GM12878 (cell line): ENCODE measurements around the gene PPT2. TPM values are rescaled to one million over a fixed set of nuclear protein-coding genes. Genes with fewer than 3 reads are reported as not detected.

Source experiments
- CBX5 ChIP-seq: sonication (generic); IDR thresholded peaks from 2 replicates; pipeline ENCODE4 v1.6.1; 2016; ENCODE audit warnings: low read depth, moderate library complexity, mild to moderate bottlenecking, inconsistent platforms
- CHD1 ChIP-seq: IDR thresholded peaks from 2 replicates; pipeline ENCODE4 v1.6.1; 2012; ENCODE audit warnings: low read depth, low read length, improper control_type of control experiment
- CHD4 ChIP-seq: fragments of 200-600 bp; sonication (generic); IDR thresholded peaks from 2 replicates; pipeline ENCODE4 v1.6.1; 2016; ENCODE audit warnings: mild to moderate bottlenecking
- CTCF ChIP-seq, 3 experiments: IDR thresholded peaks in 2 of 3; conservative IDR thresholded peaks in 1 of 3; 2 replicates each; pipeline ENCODE4 v1.5.1; 2011; ENCODE audit warnings: low read depth in 3 of 3, low read length in 3 of 3, mild to moderate bottlenecking in 3 of 3, control low read depth in 2 of 3, moderate library complexity in 2 of 3, inconsistent platforms in 1 of 3, mixed read lengths in 1 of 3; ENCODE audit not compliant: control insufficient read depth in 2 of 3, insufficient read depth in 1 of 3; ENCODE audit errors: extremely low read depth in 1 of 3
- GATAD2B ChIP-seq: fragments of 450-650 bp; conservative IDR thresholded peaks from 2 replicates; pipeline ENCODE4 v1.6.1; 2017; ENCODE audit warnings: low read depth, mild to moderate bottlenecking, moderate library complexity
- MYB ChIP-seq: fragments of 150-350 bp; IDR thresholded peaks from 2 replicates; pipeline ENCODE4 v1.6.1; 2014; ENCODE audit warnings: mild to moderate bottlenecking, low read depth, low read length, borderline replicate concordance
- PML ChIP-seq: IDR thresholded peaks from 2 replicates; pipeline ENCODE4 v1.6.1; 2012; ENCODE audit warnings: low read length, inconsistent platforms
- RUNX3 ChIP-seq: IDR thresholded peaks from 2 replicates; pipeline ENCODE4 v1.6.1; 2012; ENCODE audit warnings: low read length, inconsistent platforms
- SMAD1 ChIP-seq: fragments of 450-650 bp; IDR thresholded peaks from 2 replicates; pipeline ENCODE4 v1.6.1; 2018; ENCODE audit warnings: mild to moderate bottlenecking, low read depth; ENCODE audit not compliant: partially characterized antibody
- SP1 ChIP-seq: IDR thresholded peaks from one replicate; pipeline ENCODE4 v1.6.1; 2011; ENCODE audit warnings: low read depth, low read length
- SRF ChIP-seq, 2 experiments: IDR thresholded peaks; 2 replicates each; pipeline ENCODE4 v1.6.1; 2011; ENCODE audit warnings: low read depth in 2 of 2, low read length in 2 of 2, mild to moderate bottlenecking in 1 of 2, moderate library complexity in 1 of 2
- TCF7 ChIP-seq: IDR thresholded peaks from 2 replicates; pipeline ENCODE4 v1.6.1; 2014; ENCODE audit warnings: antibody characterized with exemption, borderline replicate concordance
- USF1 ChIP-seq: IDR thresholded peaks from 2 replicates; pipeline ENCODE4 v1.6.1; 2011; ENCODE audit warnings: borderline replicate concordance, low read depth, mild to moderate bottlenecking, moderate library complexity, mixed read lengths, low read length; ENCODE audit not compliant: insufficient read depth; ENCODE audit errors: extremely low read length
- YBX1 ChIP-seq: fragments of 450-650 bp; IDR thresholded peaks from 2 replicates; pipeline ENCODE4 v1.6.1; 2016; ENCODE audit warnings: antibody characterized with exemption
- ZNF622 ChIP-seq: fragments of 450-650 bp; IDR thresholded peaks from 2 replicates; pipeline ENCODE4 v1.6.1; 2017; ENCODE audit warnings: mild to moderate bottlenecking, inconsistent platforms
- polyA plus RNA-seq, 11 experiments: library from polyadenylated mRNA; depleted of rRNA in 4 of 11; unstranded in 6 of 11; stranded (reverse) in 5 of 11; fragments of >200 nt; fragmentation: Nextera tagmentation in 4 of 11; fragmentation: Illumina TruSeq in 1 of 11; extraction: Ambion mirVana in 4 of 11; extraction: Trizol in 1 of 11; gene quantifications; 1 replicate in 1 of 11; 2 replicates in 10 of 11; pipeline versions ENCODE4 v1.2.1 to v1.2.3, GENCODE V29; 2011 to 2016; ENCODE audit warnings: inconsistent platforms in 2 of 11, missing spikeins in 2 of 11, low read depth in 1 of 11
- total RNA-seq, 4 experiments: library from RNA; depleted of rRNA in 3 of 4; stranded (reverse); fragments of >200 nt in 3 of 4; fragmentation: Illumina TruSeq in 1 of 4; extraction: Trizol in 1 of 4; gene quantifications; 2 replicates each; pipeline versions ENCODE4 v1.2.1 to v1.2.3, GENCODE V29; 2013 to 2021
- TF ChIP-seq, protein P1 (sequence below): IDR thresholded peaks from 2 replicates; pipeline ENCODE4 v1.6.1; 2011; ENCODE audit warnings: mild to moderate bottlenecking, low read depth, low read length, moderate library complexity; ENCODE audit not compliant: insufficient replicate concordance
- TF ChIP-seq, protein P2 (sequence below): fragments of 450-650 bp; IDR thresholded peaks from 2 replicates; pipeline ENCODE4 v1.6.1; 2018; ENCODE audit warnings: mild to moderate bottlenecking, low read depth, moderate library complexity; ENCODE audit not compliant: partially characterized antibody
- TF ChIP-seq, protein P3 (sequence below): IDR thresholded peaks from 2 replicates; pipeline ENCODE4 v1.6.1; 2012; ENCODE audit warnings: mild to moderate bottlenecking, low read depth, low read length

Gene PPT2
- total and polyA plus RNA-seq, 10 of the 15 experiments (the other 5 are each of a cell fraction or from before 2014, with no cell fraction given) = 1.3 to 25.5 (median 5.5) TPM

DNA sequence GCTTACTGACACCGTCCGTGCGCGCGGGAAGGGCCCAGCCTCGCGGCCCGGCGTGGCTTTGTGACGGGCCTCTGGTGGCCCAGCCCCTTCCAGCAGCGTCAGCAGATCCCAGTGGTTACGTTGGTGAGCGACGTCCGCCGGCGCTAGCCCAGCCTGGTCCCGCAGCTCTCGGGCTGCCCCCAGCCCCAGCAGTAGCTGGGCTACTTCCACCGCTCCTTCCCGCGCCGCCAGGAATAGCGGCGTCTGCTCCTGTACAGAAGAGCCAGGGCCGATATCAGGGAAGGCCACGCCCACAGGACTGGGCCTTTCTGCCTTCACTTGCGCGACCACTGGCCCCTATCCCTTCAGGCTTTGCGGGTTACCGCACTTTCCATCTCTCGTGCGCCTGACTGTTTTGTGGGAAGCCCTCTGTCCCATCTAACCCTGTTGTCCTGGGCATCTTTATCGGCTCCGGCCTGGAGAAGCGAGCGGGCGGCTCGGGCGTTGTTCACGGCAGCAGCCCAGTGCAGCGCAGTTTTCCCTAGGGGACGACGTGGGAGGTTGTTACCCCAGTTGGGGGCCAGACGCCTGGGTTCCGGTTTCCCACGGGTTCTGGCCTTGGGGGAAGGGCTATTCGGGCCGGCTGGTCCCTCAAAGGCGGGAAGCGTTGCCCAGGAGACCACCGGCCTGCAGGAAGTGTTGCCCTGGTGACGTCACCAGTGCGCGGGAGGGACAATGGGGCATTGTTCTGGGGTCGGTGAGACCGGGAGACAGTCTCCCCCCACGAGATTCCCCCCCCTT lies 42.2 kb downstream of the PPT2 start (continued):
- TF ChIP-seq, protein P1, sequence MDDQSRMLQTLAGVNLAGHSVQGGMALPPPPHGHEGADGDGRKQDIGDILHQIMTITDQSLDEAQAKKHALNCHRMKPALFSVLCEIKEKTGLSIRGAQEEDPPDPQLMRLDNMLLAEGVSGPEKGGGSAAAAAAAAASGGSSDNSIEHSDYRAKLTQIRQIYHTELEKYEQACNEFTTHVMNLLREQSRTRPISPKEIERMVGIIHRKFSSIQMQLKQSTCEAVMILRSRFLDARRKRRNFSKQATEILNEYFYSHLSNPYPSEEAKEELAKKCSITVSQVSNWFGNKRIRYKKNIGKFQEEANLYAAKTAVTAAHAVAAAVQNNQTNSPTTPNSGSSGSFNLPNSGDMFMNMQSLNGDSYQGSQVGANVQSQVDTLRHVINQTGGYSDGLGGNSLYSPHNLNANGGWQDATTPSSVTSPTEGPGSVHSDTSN = peak; percentile 76
- TF ChIP-seq GATAD2B (peak; percentile 97), YBX1 (no peak), SRF (IDR thresholded peaks at IDR 0.05; ENCODE audit: low read depth in 2 of 2, low read length in 2 of 2) (0 out of 4 replicates have a peak, but pooled peaks of 1 of the 2 experiments have one; percentile 39), TCF7 (no peak), CHD1 (no peak), SP1 (peak; percentile 44), CTCF (IDR thresholded peaks at IDR 0.05 in 2 of 3, conservative IDR thresholded peaks at IDR 0.05 in 1 of 3; ENCODE audit: control insufficient read depth in 2 of 3, extremely low read depth in 1 of 3, insufficient read depth in 1 of 3, low read depth in 3 of 3, low read length in 3 of 3) (no peak), PML (no peak), RUNX3 (no peak), CBX5 (no peak), USF1 (no peak), MYB (no peak; the same call in 1 of the 2 replicates), ZNF622 (no peak), SMAD1 (peak; percentile 93), CHD4 (no peak)
- TF ChIP-seq, protein P2, sequence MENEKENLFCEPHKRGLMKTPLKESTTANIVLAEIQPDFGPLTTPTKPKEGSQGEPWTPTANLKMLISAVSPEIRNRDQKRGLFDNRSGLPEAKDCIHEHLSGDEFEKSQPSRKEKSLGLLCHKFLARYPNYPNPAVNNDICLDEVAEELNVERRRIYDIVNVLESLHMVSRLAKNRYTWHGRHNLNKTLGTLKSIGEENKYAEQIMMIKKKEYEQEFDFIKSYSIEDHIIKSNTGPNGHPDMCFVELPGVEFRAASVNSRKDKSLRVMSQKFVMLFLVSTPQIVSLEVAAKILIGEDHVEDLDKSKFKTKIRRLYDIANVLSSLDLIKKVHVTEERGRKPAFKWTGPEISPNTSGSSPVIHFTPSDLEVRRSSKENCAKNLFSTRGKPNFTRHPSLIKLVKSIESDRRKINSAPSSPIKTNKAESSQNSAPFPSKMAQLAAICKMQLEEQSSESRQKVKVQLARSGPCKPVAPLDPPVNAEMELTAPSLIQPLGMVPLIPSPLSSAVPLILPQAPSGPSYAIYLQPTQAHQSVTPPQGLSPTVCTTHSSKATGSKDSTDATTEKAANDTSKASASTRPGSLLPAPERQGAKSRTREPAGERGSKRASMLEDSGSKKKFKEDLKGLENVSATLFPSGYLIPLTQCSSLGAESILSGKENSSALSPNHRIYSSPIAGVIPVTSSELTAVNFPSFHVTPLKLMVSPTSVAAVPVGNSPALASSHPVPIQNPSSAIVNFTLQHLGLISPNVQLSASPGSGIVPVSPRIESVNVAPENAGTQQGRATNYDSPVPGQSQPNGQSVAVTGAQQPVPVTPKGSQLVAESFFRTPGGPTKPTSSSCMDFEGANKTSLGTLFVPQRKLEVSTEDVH = peak; percentile 84
- TF ChIP-seq, protein P3, sequence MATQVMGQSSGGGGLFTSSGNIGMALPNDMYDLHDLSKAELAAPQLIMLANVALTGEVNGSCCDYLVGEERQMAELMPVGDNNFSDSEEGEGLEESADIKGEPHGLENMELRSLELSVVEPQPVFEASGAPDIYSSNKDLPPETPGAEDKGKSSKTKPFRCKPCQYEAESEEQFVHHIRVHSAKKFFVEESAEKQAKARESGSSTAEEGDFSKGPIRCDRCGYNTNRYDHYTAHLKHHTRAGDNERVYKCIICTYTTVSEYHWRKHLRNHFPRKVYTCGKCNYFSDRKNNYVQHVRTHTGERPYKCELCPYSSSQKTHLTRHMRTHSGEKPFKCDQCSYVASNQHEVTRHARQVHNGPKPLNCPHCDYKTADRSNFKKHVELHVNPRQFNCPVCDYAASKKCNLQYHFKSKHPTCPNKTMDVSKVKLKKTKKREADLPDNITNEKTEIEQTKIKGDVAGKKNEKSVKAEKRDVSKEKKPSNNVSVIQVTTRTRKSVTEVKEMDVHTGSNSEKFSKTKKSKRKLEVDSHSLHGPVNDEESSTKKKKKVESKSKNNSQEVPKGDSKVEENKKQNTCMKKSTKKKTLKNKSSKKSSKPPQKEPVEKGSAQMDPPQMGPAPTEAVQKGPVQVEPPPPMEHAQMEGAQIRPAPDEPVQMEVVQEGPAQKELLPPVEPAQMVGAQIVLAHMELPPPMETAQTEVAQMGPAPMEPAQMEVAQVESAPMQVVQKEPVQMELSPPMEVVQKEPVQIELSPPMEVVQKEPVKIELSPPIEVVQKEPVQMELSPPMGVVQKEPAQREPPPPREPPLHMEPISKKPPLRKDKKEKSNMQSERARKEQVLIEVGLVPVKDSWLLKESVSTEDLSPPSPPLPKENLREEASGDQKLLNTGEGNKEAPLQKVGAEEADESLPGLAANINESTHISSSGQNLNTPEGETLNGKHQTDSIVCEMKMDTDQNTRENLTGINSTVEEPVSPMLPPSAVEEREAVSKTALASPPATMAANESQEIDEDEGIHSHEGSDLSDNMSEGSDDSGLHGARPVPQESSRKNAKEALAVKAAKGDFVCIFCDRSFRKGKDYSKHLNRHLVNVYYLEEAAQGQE = no peak
